OCI-LY1 (cell line): ENCODE data around the gene PLEKHA7.

Source experiments
- CTCF ChIP-seq: fragments of 200-600 bp; sonication (generic), shearing (Covaris generic); IDR thresholded peaks from 2 replicates; pipeline ENCODE4 v1.5.1; 2017; ENCODE audit warnings: mild to moderate bottlenecking, antibody characterized with exemption, low read length, moderate library complexity, mixed read lengths
- EZH2 ChIP-seq: fragments of 200-600 bp; sonication (generic), shearing (Covaris generic); IDR thresholded peaks from 2 replicates; pipeline ENCODE4 v1.8.0; 2017; ENCODE audit warnings: borderline replicate concordance, mixed run types, mild to moderate bottlenecking, antibody characterized with exemption, low read length, moderate library complexity, mixed read lengths

- TF ChIP-seq CTCF (no peak), EZH2 (no peak)
Measured at GRCh38 chr11:16968196-16968595, 46.0 kb downstream of the PLEKHA7 start.
